Naive thymus-derived CD4-positive, alpha-beta T cell (primary cell): ENCODE results near the gene CCDC194. TPM values are rescaled to one million over a fixed set of nuclear protein-coding genes. Genes with fewer than 3 reads are reported as not detected.

Experiments
- polyA plus RNA-seq, 2 donors: library from polyadenylated mRNA; unstranded; fragments of 300-500 nt; fragmentation: Illumina TruSeq; gene quantifications; one replicate each; pipeline ENCODE4 v1.2.3, GENCODE V29; 2021
- total RNA-seq, 6 experiments: library from RNA in 5 of 6; stranded (reverse) in 5 of 6; gene quantifications; 1 replicate in 5 of 6; 2 replicates in 1 of 6; pipeline ENCODE4 v1.2.3 and lab custom pipeline; 2021 to 2026

The CCDC194 gene
- total and polyA plus RNA-seq, 7 experiments from 2014 or later = 0.47 to 4.8 (median 2.3) TPM; not detected in 2

Other genes with a start within 250 kb of the CCDC194 start
- 10 to 100 TPM; 24.7 to 51.1 (median 30.5) TPM for gene USE1, start 178.8 kb downstream of the CCDC194 start, total RNA-seq
- 10 to 100 TPM; 63.1 to 68.3 TPM for gene USE1, start 178.8 kb downstream of the CCDC194 start, polyA plus RNA-seq
- 10 to 100 TPM; 21.8 to 32.8 (median 29.8) TPM for gene OCEL1, start 168.0 kb downstream of the CCDC194 start, total RNA-seq
- 10 to 100 TPM; 37.7 to 41.1 TPM for gene OCEL1, start 168.0 kb downstream of the CCDC194 start, polyA plus RNA-seq
- 1 to 10 TPM; 2.2 to 7.8 (median 7.0) TPM for gene NR2F6, start 148.3 kb downstream of the CCDC194 start, total RNA-seq
- 1 to 10 TPM; 1.4 to 1.8 TPM for gene NR2F6, start 148.3 kb downstream of the CCDC194 start, polyA plus RNA-seq
- gene USHBP1, start 129.5 kb downstream of the CCDC194 start, total RNA-seq = 1 to 10 TPM in 1 of 5 experiments, under 1 TPM in 4; 0.22 to 1.2 (median 0.36) TPM
- gene USHBP1, start 129.5 kb downstream of the CCDC194 start, polyA plus RNA-seq = under 1 TPM in 1 of 2 donors, not detected in 1; 0.61 TPM
- 100 to 1,000 TPM in 2 of 5 experiments, 10 to 100 TPM in 3; 72.4 to 111 (median 95.6) TPM for gene BABAM1, start 126.8 kb downstream of the CCDC194 start, total RNA-seq
- 100 to 1,000 TPM in 1 of 2 donors, 10 to 100 TPM in 1; 94.9 to 110 TPM for gene BABAM1, start 126.8 kb downstream of the CCDC194 start, polyA plus RNA-seq
- gene ANKLE1, start 112.3 kb downstream of the CCDC194 start, total RNA-seq = 1 to 10 TPM; 2.3 to 5.5 (median 3.4) TPM
- gene ANKLE1, start 112.3 kb downstream of the CCDC194 start, polyA plus RNA-seq = under 1 TPM in 1 of 2 donors, not detected in 1; 0.29 TPM
- gene ABHD8, start 90.8 kb downstream of the CCDC194 start, total RNA-seq = 10 to 100 TPM in 2 of 5 experiments, 1 to 10 TPM in 3; 7.0 to 12.3 (median 9.5) TPM
- 10 to 100 TPM in 1 of 2 donors, 1 to 10 TPM in 1; 7.5 to 12.4 TPM for gene ABHD8, start 90.8 kb downstream of the CCDC194 start, polyA plus RNA-seq
- gene MRPL34, start 88.3 kb downstream of the CCDC194 start, total RNA-seq = 10 to 100 TPM; 37.0 to 76.0 (median 73.3) TPM
- gene MRPL34, start 88.3 kb downstream of the CCDC194 start, polyA plus RNA-seq = 100 to 1,000 TPM; 203 to 217 TPM
- gene DDA1, start 84.6 kb downstream of the CCDC194 start, total RNA-seq = 10 to 100 TPM; 31.6 to 41.9 (median 39.5) TPM
- gene DDA1, start 84.6 kb downstream of the CCDC194 start, polyA plus RNA-seq = 10 to 100 TPM; 19.7 to 30.9 TPM
- 10 to 100 TPM; 12.9 to 22.3 (median 16.9) TPM for gene ANO8, start 59.3 kb downstream of the CCDC194 start, total RNA-seq
- gene ANO8, start 59.3 kb downstream of the CCDC194 start, polyA plus RNA-seq = under 1 TPM; 0.26 to 0.30 TPM
- gene GTPBP3, start 56.6 kb downstream of the CCDC194 start, total RNA-seq = 10 to 100 TPM; 29.6 to 59.8 (median 40.4) TPM
- gene GTPBP3, start 56.6 kb downstream of the CCDC194 start, polyA plus RNA-seq = 10 to 100 TPM in 1 of 2 donors, 1 to 10 TPM in 1; 5.1 to 15.9 TPM
- under 1 TPM in 3 of 5 experiments, not detected in 2; 0.24 to 0.43 (median 0.42) TPM for gene PLVAP, start 16.9 kb downstream of the CCDC194 start, total RNA-seq
- not detected for gene PLVAP, start 16.9 kb downstream of the CCDC194 start, polyA plus RNA-seq
- 100 to 1,000 TPM in 1 of 5 experiments, 10 to 100 TPM in 4; 29.9 to 221 (median 57.1) TPM for gene BST2, start 11.4 kb upstream of the CCDC194 start, total RNA-seq
- 100 to 1,000 TPM; 105 to 115 TPM for gene BST2, start 11.4 kb upstream of the CCDC194 start, polyA plus RNA-seq
- 10 to 100 TPM; 19.5 to 45.1 (median 33.3) TPM for gene MVB12A, start 25.9 kb upstream of the CCDC194 start, total RNA-seq
- gene MVB12A, start 25.9 kb upstream of the CCDC194 start, polyA plus RNA-seq = 10 to 100 TPM; 26.8 to 31.3 TPM
- not detected for gene TMEM221, start 54.5 kb upstream of the CCDC194 start, total RNA-seq
- not detected for gene TMEM221, start 54.5 kb upstream of the CCDC194 start, polyA plus RNA-seq
- not detected for gene NXNL1, start 66.7 kb upstream of the CCDC194 start, total RNA-seq
- not detected for gene NXNL1, start 66.7 kb upstream of the CCDC194 start, polyA plus RNA-seq
- 10 to 100 TPM in 4 of 5 experiments, 1 to 10 TPM in 1; 3.1 to 15.1 (median 11.0) TPM for gene SLC27A1, start 76.3 kb upstream of the CCDC194 start, total RNA-seq
- gene SLC27A1, start 76.3 kb upstream of the CCDC194 start, polyA plus RNA-seq = 1 to 10 TPM; 5.0 to 8.2 TPM
- 10 to 100 TPM; 53.3 to 83.3 (median 74.1) TPM for gene PGLS, start 117.5 kb upstream of the CCDC194 start, total RNA-seq
- gene PGLS, start 117.5 kb upstream of the CCDC194 start, polyA plus RNA-seq = 10 to 100 TPM; 67.0 to 77.1 TPM
- 10 to 100 TPM; 50.1 to 70.6 (median 61.3) TPM for gene COLGALT1, start 161.5 kb upstream of the CCDC194 start, total RNA-seq
- gene COLGALT1, start 161.5 kb upstream of the CCDC194 start, polyA plus RNA-seq = 10 to 100 TPM; 13.2 to 23.8 TPM